ENCODE results near the gene BST2. TPM values are rescaled to one million over a fixed set of nuclear protein-coding genes. Genes with fewer than 3 reads are reported as not detected.

Gene BST2
- total RNA-seq, 1 donor, result 25.1 TPM

- peaks cover 33% of the 10 kb centered on the region for H3K4me1 ChIP-seq (ENCODE audit: insufficient read depth, low read length)
- H3K9me3 ChIP-seq (ENCODE audit: low read depth, low read length), result no peaks in the 10 kb centered on the region
- H3K4me3 ChIP-seq (ENCODE audit: low read length), result peak overlapping the region; percentile 57
- no peaks in the 10 kb centered on the region for H3K27me3 ChIP-seq (ENCODE audit: insufficient read depth, low read length)
Observed at GRCh38 chr19:17404621-17405249, 695 bp downstream of the BST2 start.

- H3K4me1 ChIP-seq (ENCODE audit: insufficient read depth, low read length), result peaks cover 33% of the 10 kb centered on the region
Observed at GRCh38 chr19:17404015-17404414, 1.4 kb downstream of the BST2 start.

GRCh38 chr19:17402982-17403855 is 2.2 kb downstream of the BST2 start:
- Histone ChIP-seq H3K4me1 (ENCODE audit: insufficient read depth, low read length) (peaks cover 33% of the 10 kb centered on the region), H3K9me3 (ENCODE audit: low read depth, low read length) (no peaks in the 10 kb centered on the region), H3K27me3 (ENCODE audit: insufficient read depth, low read length) (no peaks in the 10 kb centered on the region), H3K4me3 (ENCODE audit: low read length) (no peak overlapping the region)

More at GRCh38 chr19:17404015-17404414, 1.4 kb downstream of the BST2 start:
- Histone ChIP-seq H3K9me3 (ENCODE audit: low read depth, low read length) (no peaks in the 10 kb centered on the region), H3K27me3 (ENCODE audit: insufficient read depth, low read length) (no peaks in the 10 kb centered on the region), H3K4me3 (ENCODE audit: low read length) (peak overlapping the region; percentile 57)

GRCh38 chr19:17401628-17402027 is 3.8 kb downstream of the BST2 start:
- Histone ChIP-seq H3K4me3 (ENCODE audit: low read length) (no peak overlapping the region), H3K27me3 (ENCODE audit: insufficient read depth, low read length) (no peaks in the 10 kb centered on the region), H3K9me3 (ENCODE audit: low read depth, low read length) (no peaks in the 10 kb centered on the region), H3K4me1 (ENCODE audit: insufficient read depth, low read length) (peaks cover 27% of the 10 kb centered on the region)

GRCh38 chr19:17398902-17399527 is 6.4 kb downstream of the BST2 start:
- H3K27me3 ChIP-seq (ENCODE audit: insufficient read depth, low read length), result no peaks in the 10 kb centered on the region
- H3K4me1 ChIP-seq (ENCODE audit: insufficient read depth, low read length), result peaks cover 20% of the 10 kb centered on the region
- no peaks in the 10 kb centered on the region for H3K9me3 ChIP-seq (ENCODE audit: low read depth, low read length)
- H3K4me3 ChIP-seq (ENCODE audit: low read length), result no peak overlapping the region

GRCh38 chr19:17394891-17395415 is 10.5 kb downstream of the BST2 start:
- no peak overlapping the region for H3K4me3 ChIP-seq (ENCODE audit: low read length)
- H3K4me1 ChIP-seq (ENCODE audit: insufficient read depth, low read length), result peaks cover 37% of the 10 kb centered on the region
- H3K27me3 ChIP-seq (ENCODE audit: insufficient read depth, low read length), result no peaks in the 10 kb centered on the region
- no peaks in the 10 kb centered on the region for H3K9me3 ChIP-seq (ENCODE audit: low read depth, low read length)

- no peaks in the 10 kb centered on the region for H3K27me3 ChIP-seq (ENCODE audit: insufficient read depth, low read length)
- H3K9me3 ChIP-seq (ENCODE audit: low read depth, low read length), result no peaks in the 10 kb centered on the region
- H3K4me3 ChIP-seq (ENCODE audit: low read length), result no peak within 1 kb of the TSS
- H3K4me1 ChIP-seq (ENCODE audit: insufficient read depth, low read length), result peaks cover 37% of the 10 kb centered on the region
Observed at GRCh38 chr19:17393914-17394313, 11.5 kb downstream of the BST2 start, which contains the start of gene CCDC194. Gene CCDC194 (minus strand): TSS chr19:17394196. CDS start chr19:17394158, 38 bp downstream.

GRCh38 chr19:17393002-17393401 is 12.4 kb downstream of the BST2 start:
- Histone ChIP-seq H3K4me3 (ENCODE audit: low read length) (no peak overlapping the region), H3K4me1 (ENCODE audit: insufficient read depth, low read length) (peaks cover 37% of the 10 kb centered on the region), H3K9me3 (ENCODE audit: low read depth, low read length) (no peaks in the 10 kb centered on the region), H3K27me3 (ENCODE audit: insufficient read depth, low read length) (no peaks in the 10 kb centered on the region)

GRCh38 chr19:17391371-17392151 is 13.9 kb downstream of the BST2 start:
- Histone ChIP-seq H3K27me3 (ENCODE audit: insufficient read depth, low read length) (no peaks in the 10 kb centered on the region), H3K4me1 (ENCODE audit: insufficient read depth, low read length) (peaks cover 37% of the 10 kb centered on the region), H3K4me3 (ENCODE audit: low read length) (peak overlapping the region; percentile 33), H3K9me3 (ENCODE audit: low read depth, low read length) (no peaks in the 10 kb centered on the region)

GRCh38 chr19:17390665-17391370 is 14.6 kb downstream of the BST2 start:
- H3K9me3 ChIP-seq (ENCODE audit: low read depth, low read length), result no peaks in the 10 kb centered on the region
- peak overlapping the region; percentile 33 for H3K4me3 ChIP-seq (ENCODE audit: low read length)
- no peaks in the 10 kb centered on the region for H3K27me3 ChIP-seq (ENCODE audit: insufficient read depth, low read length)
- peaks cover 37% of the 10 kb centered on the region for H3K4me1 ChIP-seq (ENCODE audit: insufficient read depth, low read length)

GRCh38 chr19:17389957-17390664 is 15.3 kb downstream of the BST2 start:
- Histone ChIP-seq H3K9me3 (ENCODE audit: low read depth, low read length) (no peaks in the 10 kb centered on the region), H3K4me1 (ENCODE audit: insufficient read depth, low read length) (peaks cover 35% of the 10 kb centered on the region), H3K27me3 (ENCODE audit: insufficient read depth, low read length) (no peaks in the 10 kb centered on the region), H3K4me3 (ENCODE audit: low read length) (peak overlapping the region; percentile 33)

GRCh38 chr19:17389288-17389687 is 16.1 kb downstream of the BST2 start:
- Histone ChIP-seq H3K27me3 (ENCODE audit: insufficient read depth, low read length) (no peaks in the 10 kb centered on the region), H3K9me3 (ENCODE audit: low read depth, low read length) (no peaks in the 10 kb centered on the region), H3K4me3 (ENCODE audit: low read length) (no peak overlapping the region), H3K4me1 (ENCODE audit: insufficient read depth, low read length) (peaks cover 26% of the 10 kb centered on the region)

- Histone ChIP-seq H3K27me3 (ENCODE audit: insufficient read depth, low read length) (no peaks in the 10 kb centered on the region), H3K4me1 (ENCODE audit: insufficient read depth, low read length) (peaks cover 26% of the 10 kb centered on the region), H3K4me3 (ENCODE audit: low read length) (no peak overlapping the region), H3K9me3 (ENCODE audit: low read depth, low read length) (no peaks in the 10 kb centered on the region)
Observed at GRCh38 chr19:17385878-17386611, 19.4 kb downstream of the BST2 start.

Measured in mononuclear cell (primary cell).